ENCODE measurements around the gene AMH. TPM values are rescaled to one million over a fixed set of nuclear protein-coding genes. Genes with fewer than 3 reads are reported as not detected.

Gene AMH
- total and polyA plus RNA-seq, 2 of the 13 experiments (the other 11 are each of a cell fraction or from before 2014, with no cell fraction given): 0.03 to 0.18 TPM

GRCh38 chr19:2243274-2244124, 5.6 kb upstream of the AMH start:
- Histone ChIP-seq H3K9me3 (ENCODE audit: low read length) (no peaks in the 10 kb centered on the region), H3K36me3 (replicated peaks in 1 of 2; ENCODE audit: control insufficient read depth in 1 of 2, insufficient read depth in 2 of 2, low read length in 2 of 2) (peaks cover 25 to 50% of the 10 kb centered on the region in 2 experiments; a peak in 4 of 5 replicates), H3K4me3 (replicated peaks in 1 of 3; ENCODE audit: insufficient read depth in 1 of 3, low read depth in 2 of 3, low read length in 3 of 3) (no peak overlapping the region), H3K27me3 (ENCODE audit: control insufficient read depth in 1 of 2, insufficient read depth in 2 of 2, low read length in 2 of 2) (no peaks in the 10 kb centered on the region), H3K79me2 (ENCODE audit: insufficient read depth, low read length) (peaks cover 53% of the 10 kb centered on the region), H3K4me1 (ENCODE audit: insufficient read depth, low read length) (peaks cover 57% of the 10 kb centered on the region), H4K20me1 (ENCODE audit: insufficient read depth, low read length) (peaks cover 39% of the 10 kb centered on the region), H3K4me2 (ENCODE audit: low read depth, low read length) (no peak overlapping the region; the same call in 1 of the 2 replicates), H3K27ac (ENCODE audit: extremely low read length, insufficient read depth, low read length) (no peak overlapping the region), H2AFZ (ENCODE audit: low read length) (no peak overlapping the region), H3K9ac (ENCODE audit: insufficient read depth, low read depth, low read length) (peak overlapping the region; percentile 6; the same call in 1 of the 2 replicates)
- TF ChIP-seq NR2F2 (IDR thresholded peaks at IDR 0.05; ENCODE audit: borderline replicate concordance, low read depth) (no peak), ZZZ3 (CRISPR knock-in tag; IDR thresholded peaks at IDR 0.05; ENCODE audit: borderline replicate concordance) (no peak), CBFB (CRISPR knock-in tag; IDR thresholded peaks at IDR 0.05) (no peak), GABPA (IDR thresholded peaks at IDR 0.05; ENCODE audit: low read depth, low read length) (peak; percentile 4; the same call in 1 of the 2 replicates), GABPA (CRISPR knock-in tag; IDR thresholded peaks at IDR 0.05; ENCODE audit: low read depth) (no peak), THAP8 (CRISPR knock-in tag; IDR thresholded peaks at IDR 0.05; ENCODE audit: borderline replicate concordance) (no peak), XRCC5 (optimal IDR thresholded peaks at IDR 0.05; ENCODE audit: low read length) (peak; percentile 33), RBFOX2 (IDR thresholded peaks at IDR 0.05; ENCODE audit: low read depth, low read length) (0 out of 2 replicates have a peak, but pooled peaks have one; percentile 30), GATA4 (IDR thresholded peaks at IDR 0.05; ENCODE audit: borderline replicate concordance, low read depth) (no peak), ZFP41 (CRISPR knock-in tag; IDR thresholded peaks at IDR 0.05; ENCODE audit: borderline replicate concordance) (no peak), SNAPC4 (CRISPR knock-in tag; IDR thresholded peaks at IDR 0.05) (no peak), AGO2 (optimal IDR thresholded peaks at IDR 0.05; ENCODE audit: low read depth, low read length) (peak; percentile 50)
- 82% methylated on average over 15 of the region's 32 CpGs for WGBS (ENCODE audit: low lambda C conversion rate)
- in situ Hi-C loops (cut with HindIII; ENCODE audit: extremely low pct_ligation_motif_present, low pct_unique_long_range_greater_than_20kb): no loop called here
- BruUV-seq (replicated peaks): no TSS peak
- FAIRE-seq (no peak), DNase-seq (ENCODE audit: low spot score) (no peak), ATAC-seq (no peak)
- POLR2A ChIA-PET: interaction anchor here (0.8 to 1.5 kb wide), 4 partner anchors 8 to 23 kb away, joined by 3 to 9 read pairs (median 4); no protein-coding TSS in a partner anchor
- CTCF ChIA-PET (ENCODE audit: low intra/inter-chr PET ratio, low total read pairs): no interaction called here
- intact Hi-C loops (cut with micrococcal nuclease; ENCODE audit: unreplicated experiment): no loop called here

Measured in HepG2 (cell line).